Left hindlimb (tissue), 1 donor: ENCODE measurements around the gene TFDP1.

Experiments
- DNase-seq: peaks from one replicate; pipeline ENCODE4 v3.0.0-alpha.2; 2018

Gene TFDP1

GRCh38 chr13:113668491-113668971, 84.0 kb downstream of the TFDP1 start:
- peak; percentile 9 for DNase-seq

- peak; percentile 6 for DNase-seq
Observed at GRCh38 chr13:113669231-113669754, 84.7 kb downstream of the TFDP1 start.

DNA sequence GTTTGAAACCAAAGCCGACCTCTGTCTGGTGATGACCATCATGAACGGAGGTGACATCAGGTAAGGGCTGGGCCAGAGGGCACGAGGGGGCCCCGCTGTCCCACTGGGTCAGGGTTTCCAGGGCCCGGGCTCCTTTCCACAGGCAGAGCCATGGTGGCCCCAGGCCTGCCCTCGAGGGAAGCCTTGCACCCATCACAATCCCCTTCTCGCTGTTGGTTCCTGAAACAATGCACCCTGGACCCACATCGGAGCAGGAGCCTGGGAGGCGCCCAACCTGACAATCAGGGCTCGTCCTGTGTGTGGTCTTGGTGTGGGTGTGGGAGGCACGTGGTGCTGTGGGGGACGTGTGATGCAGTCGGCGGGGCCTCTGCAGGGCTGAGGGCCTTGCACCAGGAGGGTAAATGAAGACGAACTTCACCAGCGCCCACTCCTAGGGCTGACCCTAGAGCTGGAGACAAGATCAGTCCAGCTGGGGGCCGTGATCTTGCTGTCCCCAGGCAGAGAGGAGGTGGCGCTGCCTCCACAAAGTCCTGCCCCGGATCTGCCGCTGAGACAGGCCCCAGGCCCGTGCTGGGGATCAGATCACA, 85.3 kb downstream of the TFDP1 start:
- DNase-seq: peak; percentile 11

DNA sequence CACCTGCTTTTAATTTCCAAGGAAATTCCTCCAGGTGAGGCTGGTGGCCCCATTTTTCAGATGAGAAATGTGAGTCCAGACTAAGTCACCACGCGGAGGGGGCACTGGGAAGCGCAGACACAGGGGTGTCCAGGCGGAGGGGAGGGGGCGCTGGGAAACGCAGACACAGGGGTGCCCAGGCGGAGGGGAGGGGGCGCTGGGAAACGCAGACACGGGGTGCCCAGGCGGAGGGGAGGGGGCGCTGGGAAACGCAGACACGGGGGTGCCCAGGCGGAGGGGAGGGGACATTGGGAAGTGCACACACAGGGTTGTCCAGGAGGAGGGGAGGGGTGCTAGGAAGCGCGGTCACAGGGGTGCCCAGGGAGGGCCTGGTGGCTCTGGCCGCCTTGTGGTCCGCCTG, 86.0 kb downstream of the TFDP1 start:
- peak; percentile 9 for DNase-seq

- peak; percentile 14 for DNase-seq
Observed at GRCh38 chr13:113671066-113672001, 86.8 kb downstream of the TFDP1 start.

DNA sequence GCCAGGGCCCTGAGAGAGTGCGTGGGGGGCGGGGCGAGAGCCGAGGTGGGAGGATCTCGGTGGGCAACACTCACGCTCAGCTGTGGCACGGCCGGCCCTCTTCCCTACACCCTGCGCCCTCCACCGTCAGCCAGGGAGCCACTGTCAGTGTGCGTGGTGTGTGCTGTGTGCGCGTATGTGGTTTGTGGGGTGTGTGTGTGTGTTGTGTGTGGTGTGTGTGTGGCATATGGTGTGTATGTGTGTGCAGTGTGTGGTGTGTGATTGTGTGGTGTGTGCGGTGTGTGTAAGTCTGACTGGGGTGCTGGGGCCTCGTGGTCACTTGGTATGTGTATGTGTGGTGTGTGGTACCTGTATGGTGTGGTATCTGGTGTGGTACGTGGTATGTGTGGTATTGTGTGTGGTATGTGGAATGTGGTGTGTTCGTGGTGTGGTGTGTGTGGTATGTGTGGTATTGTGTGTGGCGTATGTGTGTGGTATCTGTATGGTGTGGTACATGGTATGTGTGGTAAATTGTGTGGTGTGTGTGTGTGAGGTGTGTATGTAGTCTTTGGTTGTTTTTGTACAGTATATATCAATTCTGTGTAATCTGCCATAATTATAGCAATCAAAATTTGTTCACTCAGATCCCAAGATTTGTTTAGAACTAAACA, 87.6 kb downstream of the TFDP1 start:
- peak; percentile 29 for DNase-seq
